ENCODE measurements around the gene CEL. TPM values are rescaled to one million over a fixed set of nuclear protein-coding genes. Genes with fewer than 3 reads are reported as not detected.

The CEL gene
- total and polyA plus RNA-seq, 2 donors (not counting 3 experiments of a cell fraction or from before 2014, with no cell fraction given): 0.92 to 1.1 TPM

DNA sequence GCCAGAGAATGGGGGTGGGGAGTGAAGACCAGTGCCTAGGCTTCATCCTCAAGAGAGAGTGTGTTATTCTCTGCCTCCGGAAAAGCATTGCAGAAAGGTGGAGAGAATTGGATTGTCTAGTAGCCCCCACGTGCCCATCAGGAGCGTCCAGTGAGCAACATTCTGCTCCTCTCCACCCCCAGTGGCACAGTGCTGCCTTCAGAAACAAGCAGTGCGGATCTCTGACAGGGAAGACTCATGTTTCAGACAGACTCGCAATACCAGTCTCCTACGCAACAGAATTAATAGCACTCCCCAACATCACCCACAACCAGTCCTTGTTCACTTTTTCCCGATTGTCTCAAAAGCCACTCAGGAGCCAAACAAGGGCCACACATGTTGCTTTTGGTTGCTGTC is 14.9 kb upstream of the CEL start:
- Histone ChIP-seq H2AFZ (ENCODE audit: low read depth, low read length) (no peak overlapping the region), H3K9ac (replicated peaks; ENCODE audit: extremely low read depth, insufficient read depth, low read length) (no peak overlapping the region), H3K9me3 (replicated peaks; ENCODE audit: control insufficient read depth, insufficient read depth, low read length) (no peaks in the 10 kb centered on the region), H3K27me3 (ENCODE audit: control insufficient read depth in 2 of 2, insufficient read depth in 2 of 2, low read length in 2 of 2) (no peaks in the 10 kb centered on the region), H3K9me1 (replicated peaks; ENCODE audit: control insufficient read depth, extremely low read depth, insufficient read depth, low read length) (no peaks in the 10 kb centered on the region), H3K4me3 (replicated peaks in 1 of 3; ENCODE audit: insufficient read depth in 1 of 3, low read depth in 1 of 3, low read length in 3 of 3) (no peak overlapping the region), H3K79me2 (ENCODE audit: control insufficient read depth, insufficient read depth, low read length) (no peaks in the 10 kb centered on the region), H3K36me3 (ENCODE audit: control insufficient read depth in 2 of 2, extremely low read depth in 1 of 2, insufficient read depth in 2 of 2, low read length in 2 of 2) (peaks cover 8 to 56% of the 10 kb centered on the region in 2 experiments), H3K4me2 (ENCODE audit: insufficient read depth, low read length) (no peak overlapping the region), H4K20me1 (replicated peaks; ENCODE audit: control insufficient read depth, extremely low read depth, insufficient read depth, low read length) (no peaks in the 10 kb centered on the region), H3K27ac (ENCODE audit: insufficient read depth, low read depth, low read length) (no peak overlapping the region), H3K4me1 (ENCODE audit: control insufficient read depth, extremely low read depth, insufficient read depth, low read length) (no peaks in the 10 kb centered on the region)
- intact Hi-C loops (cut with micrococcal nuclease): no loop called here
- DNase-seq (ENCODE audit: low read depth, low spot score) (no peak), FAIRE-seq (no peak)
- CTCF ChIA-PET: no interaction called here
- BruUV-seq (replicated peaks): no TSS peak
- TF ChIP-seq FOS (IDR thresholded peaks at IDR 0.05; ENCODE audit: borderline replicate concordance, insufficient read depth, low read length) (no peak), MYC (IDR thresholded peaks at IDR 0.05; ENCODE audit: low read depth, low read length) (no peak), CTCF (IDR thresholded peaks at IDR 0.05; ENCODE audit: extremely low read depth in 1 of 2, insufficient read depth in 1 of 2, low read depth in 1 of 2, low read length in 2 of 2) (no peak), JUN (IDR thresholded peaks at IDR 0.05; ENCODE audit: borderline replicate concordance, insufficient read depth, insufficient read length, low read depth) (no peak), POLR2A (IDR thresholded peaks at IDR 0.05; ENCODE audit: low read depth, low read length) (no peak), GATA2 (IDR thresholded peaks at IDR 0.05; ENCODE audit: insufficient read depth, insufficient read length, low read depth, low read length) (no peak), EZH2 (IDR thresholded peaks at IDR 0.05; ENCODE audit: borderline replicate concordance, low read depth, low read length, severe bottlenecking) (no peak), POLR2AphosphoS5 (IDR thresholded peaks at IDR 0.05; ENCODE audit: insufficient read depth, low read depth, low read length) (no peak)
- TF ChIP-seq, protein P1, sequence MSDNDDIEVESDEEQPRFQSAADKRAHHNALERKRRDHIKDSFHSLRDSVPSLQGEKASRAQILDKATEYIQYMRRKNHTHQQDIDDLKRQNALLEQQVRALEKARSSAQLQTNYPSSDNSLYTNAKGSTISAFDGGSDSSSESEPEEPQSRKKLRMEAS (IDR thresholded peaks at IDR 0.05; ENCODE audit: insufficient read depth, insufficient read length): no peak
- dilution Hi-C loops (cut with MboI; ENCODE audit: extremely low pct_ligation_motif_present, low sequenced_read_pairs): no loop called here
- POLR2A ChIA-PET: no interaction called here

Measured in endothelial cell of umbilical vein (primary cell).